NB4 (cell line): Measurements from ENCODE around the gene DOCK6.

Experiments
- DNase-seq: peaks from one replicate; pipeline ENCODE4 v3.0.0; 2010; ENCODE audit warnings: low read depth
- H3K4me3 ChIP-seq: one replicate; pipeline ENCODE4 v1.5.1; 2011; ENCODE audit warnings: mild to moderate bottlenecking, low read depth, low read length, moderate library complexity
- CTCF ChIP-seq: IDR thresholded peaks from one replicate; pipeline ENCODE4 v1.5.1; 2012; ENCODE audit warnings: low read depth, low read length
- MAX ChIP-seq: IDR thresholded peaks from 2 replicates; pipeline ENCODE4 v1.6.1; 2011; ENCODE audit warnings: low read depth, low read length
- MYC ChIP-seq: IDR thresholded peaks from 2 replicates; pipeline ENCODE4 v1.6.1; 2011; ENCODE audit warnings: low read depth, low read length
- POLR2A ChIP-seq: IDR thresholded peaks from 2 replicates; pipeline ENCODE4 v1.6.1; 2011; ENCODE audit warnings: mild to moderate bottlenecking; ENCODE audit not compliant: insufficient read length; ENCODE audit errors: extremely low read depth

The DOCK6 gene

GRCh38 chr19:11176466-11177193, 85.7 kb downstream of the DOCK6 start:
- TF ChIP-seq MYC, result no peak
- no peak for TF ChIP-seq POLR2A
- no peak for TF ChIP-seq MAX
- TF ChIP-seq CTCF, result no peak
- H3K4me3 ChIP-seq, result no peak overlapping the region
- no peak for DNase-seq

- no peak overlapping the region for H3K4me3 ChIP-seq
- no peak for DNase-seq
- TF ChIP-seq MAX (no peak), MYC (no peak)
These were observed 86.4 kb downstream of the DOCK6 start for GRCh38 chr19:11175920-11176319.

- TF ChIP-seq MYC, result no peak
- no peak for DNase-seq
These were observed 88.0 kb downstream of the DOCK6 start for GRCh38 chr19:11174336-11174735.

GRCh38 chr19:11173516-11174155, 88.7 kb downstream of the DOCK6 start:
- no peak for DNase-seq
- no peak overlapping the region for H3K4me3 ChIP-seq
- TF ChIP-seq POLR2A (no peak), CTCF (no peak), MAX (no peak), MYC (no peak)

More at GRCh38 chr19:11174336-11174735, 88.0 kb downstream of the DOCK6 start:
- no peak overlapping the region for H3K4me3 ChIP-seq

- TF ChIP-seq MAX (no peak), MYC (no peak), CTCF (no peak), POLR2A (no peak)
- no peak for DNase-seq
- H3K4me3 ChIP-seq, result no peak overlapping the region
These were observed 89.7 kb downstream of the DOCK6 start for GRCh38 chr19:11172576-11172975.

- no peak for TF ChIP-seq MYC
- TF ChIP-seq MAX, result no peak
- no peak for TF ChIP-seq POLR2A
- TF ChIP-seq CTCF, result no peak
- DNase-seq, result no peak
- H3K4me3 ChIP-seq, result no peak overlapping the region
These were observed 91.2 kb downstream of the DOCK6 start for GRCh38 chr19:11171144-11171543.

GRCh38 chr19:11169896-11170678, 92.2 kb downstream of the DOCK6 start:
- DNase-seq, result no peak
- H3K4me3 ChIP-seq, result no peak overlapping the region
- no peak for TF ChIP-seq CTCF
